T-helper 9 cell (primary cell): Measurements from ENCODE around the gene ELANE.
"Not testable (repeated sequence)": the region's sequence is repeated elsewhere in the genome, so short reads cannot be mapped to it uniquely, and the experiment has no call there.

Experiments
- DNase-seq: peaks from one replicate; pipeline ENCODE4 v3.0.0-alpha.2; 2020

Gene ELANE

DNA sequence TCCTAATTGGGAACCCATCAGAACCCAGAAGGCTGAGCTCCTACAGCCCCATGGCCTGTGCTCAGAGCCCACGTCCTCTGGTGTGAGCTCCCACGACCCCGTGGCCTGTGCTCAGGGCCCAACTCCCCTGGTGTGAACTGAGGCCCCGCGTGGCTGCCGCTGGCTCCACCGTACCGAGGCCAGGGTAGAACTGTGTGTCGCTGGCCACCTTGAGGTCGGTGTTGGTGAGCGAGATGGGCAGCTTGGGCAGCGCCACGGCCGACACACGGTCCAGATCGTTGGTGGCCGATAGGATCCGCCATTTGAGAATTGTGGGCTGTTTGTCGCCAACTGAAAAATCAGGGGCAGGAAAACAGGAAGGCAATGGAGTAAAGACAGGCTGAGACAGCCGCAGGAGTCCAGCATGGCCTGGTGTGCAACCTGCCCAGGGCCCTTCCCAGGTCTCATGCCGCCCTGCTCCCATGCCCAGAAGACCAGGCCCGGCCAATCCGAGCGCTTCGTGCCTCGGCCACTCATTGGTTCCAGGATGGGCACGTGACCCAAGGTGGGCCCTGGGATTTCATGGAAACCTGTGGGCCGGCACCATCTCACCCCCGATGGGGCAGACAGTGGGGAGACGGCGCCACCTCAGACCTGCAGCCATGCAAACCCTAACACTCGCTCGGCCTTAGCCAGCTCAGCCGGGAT, 29.4 kb downstream of the ELANE start:
- DNase-seq: no peak

DNA sequence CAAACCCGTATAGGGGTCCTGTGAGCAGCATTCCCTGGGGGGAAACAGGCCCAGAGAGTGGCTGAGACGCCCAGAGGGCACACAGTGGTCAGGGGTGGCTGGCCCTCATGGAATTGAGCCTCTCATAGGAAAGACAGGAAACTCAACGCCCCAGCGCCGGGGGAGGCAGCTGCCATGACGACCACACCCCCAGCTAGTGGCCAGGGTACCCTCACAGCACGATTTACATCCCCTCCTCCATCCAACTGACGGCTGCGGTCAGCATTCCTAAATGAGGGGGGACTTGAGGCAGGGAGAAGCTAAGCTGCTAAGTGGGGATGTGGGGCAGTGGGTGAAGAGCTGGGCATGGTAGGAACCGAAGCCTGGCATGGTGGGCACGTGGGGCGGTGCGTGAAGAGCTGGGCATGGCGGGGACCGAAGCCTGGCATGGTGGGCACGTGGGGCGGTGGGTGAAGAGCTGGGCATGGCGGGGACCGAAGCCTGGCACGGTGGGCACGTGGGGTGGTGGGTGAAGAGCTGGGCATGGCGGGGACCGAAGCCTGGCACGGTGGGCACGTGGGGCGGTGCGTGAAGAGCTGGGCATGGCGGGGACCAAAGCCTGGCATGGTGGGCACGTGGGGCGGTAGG, 30.9 kb downstream of the ELANE start:
- DNase-seq: no peak

DNA sequence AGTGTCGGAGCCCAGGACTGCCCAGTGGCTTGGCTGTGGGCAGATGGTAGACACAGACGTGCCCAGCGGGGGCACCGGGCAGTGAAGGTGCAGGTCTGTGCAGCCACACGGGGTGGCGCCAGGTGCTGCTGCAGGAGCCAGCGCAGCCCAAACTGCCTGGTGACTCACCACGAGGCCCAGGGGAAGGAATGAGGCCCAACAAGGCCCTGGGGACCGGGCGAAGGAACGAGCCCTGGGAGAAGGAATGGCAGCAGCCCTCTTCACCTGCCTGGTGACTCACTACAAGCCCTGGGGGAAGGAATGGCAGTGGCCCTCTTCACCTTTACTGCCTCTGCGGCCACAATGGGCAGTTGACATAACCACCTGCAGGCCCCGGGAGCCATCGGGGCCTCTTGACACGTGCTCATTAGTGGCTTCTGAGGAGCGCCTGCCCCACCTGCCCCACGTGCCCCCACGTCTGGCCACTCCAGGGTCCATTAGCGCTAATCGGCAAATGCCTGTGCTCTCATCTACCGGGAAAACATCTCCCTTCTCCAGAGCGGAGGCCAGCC, 31.6 kb downstream of the ELANE start:
- DNase-seq: no peak

DNA sequence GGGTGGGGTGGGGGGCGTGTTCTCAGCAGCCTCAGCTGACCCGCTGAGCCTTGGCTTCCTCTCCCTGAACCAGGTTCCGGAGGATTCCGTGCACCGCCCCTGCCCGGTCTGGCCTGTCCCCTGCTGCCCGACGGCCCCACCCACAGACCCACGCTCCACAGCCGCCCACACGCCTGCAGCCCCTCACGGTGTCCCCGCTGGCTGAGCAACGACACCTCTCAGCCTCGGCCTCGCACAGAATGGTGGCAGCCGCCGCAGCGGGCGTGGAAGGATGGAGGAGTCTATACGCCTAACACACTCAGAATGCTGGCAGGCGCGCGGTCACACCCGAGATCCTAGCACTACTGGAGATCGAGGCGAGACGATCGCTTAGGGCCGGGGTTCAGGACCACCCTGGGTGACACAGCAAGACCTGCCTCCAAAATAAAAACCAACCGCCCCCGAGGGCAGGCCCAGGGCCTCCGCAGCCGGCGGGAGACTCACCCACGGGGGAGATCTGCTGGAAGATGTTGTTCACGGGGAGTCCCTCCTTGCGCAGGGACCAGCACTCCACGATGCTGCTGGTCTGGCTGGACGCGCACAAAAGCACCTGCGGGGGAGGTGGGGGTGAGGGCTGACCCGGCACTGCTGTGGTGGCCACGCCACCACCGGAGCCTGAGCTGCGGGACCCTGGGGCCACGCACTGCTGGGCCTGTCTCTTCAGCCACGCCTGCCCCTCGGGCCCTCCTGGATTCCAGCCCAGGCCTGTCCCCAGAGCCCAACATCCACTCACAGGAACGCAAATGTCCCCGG, 32.5 kb downstream of the ELANE start:
- no peak for DNase-seq

DNA sequence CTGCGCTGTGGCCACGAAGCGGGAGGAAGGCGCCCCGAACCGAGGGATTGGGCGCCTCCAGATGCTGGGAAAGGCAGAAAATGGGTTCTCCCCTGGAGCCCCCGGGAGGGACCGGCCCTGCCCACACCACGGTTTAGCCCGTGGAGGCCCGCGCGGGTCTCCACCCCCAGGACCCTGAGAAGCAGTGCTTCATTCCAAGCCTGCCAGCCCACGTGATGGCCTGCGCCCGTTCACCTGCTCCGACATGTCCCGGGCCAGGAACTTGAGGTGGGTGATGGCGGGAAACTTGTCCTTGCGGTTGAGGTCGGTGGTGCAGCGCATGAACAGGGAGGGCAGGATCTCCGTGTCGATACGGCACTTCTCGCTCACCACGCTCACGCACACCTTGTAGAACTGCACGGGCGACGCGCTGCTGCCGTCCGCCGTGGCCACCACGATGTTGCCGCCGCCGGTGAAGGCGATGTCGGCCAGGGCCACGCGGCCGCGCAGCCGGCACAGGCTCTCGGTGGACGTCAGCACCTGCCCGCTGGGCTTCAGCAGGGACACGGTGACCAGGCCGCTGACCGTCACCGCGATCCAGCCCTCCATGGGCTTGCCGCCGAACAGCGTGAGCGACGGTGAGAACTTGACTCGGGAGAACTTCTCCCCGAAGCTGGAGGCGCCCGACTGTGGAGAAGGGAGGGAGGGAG, 33.6 kb downstream of the ELANE start:
- DNase-seq: no peak

DNA sequence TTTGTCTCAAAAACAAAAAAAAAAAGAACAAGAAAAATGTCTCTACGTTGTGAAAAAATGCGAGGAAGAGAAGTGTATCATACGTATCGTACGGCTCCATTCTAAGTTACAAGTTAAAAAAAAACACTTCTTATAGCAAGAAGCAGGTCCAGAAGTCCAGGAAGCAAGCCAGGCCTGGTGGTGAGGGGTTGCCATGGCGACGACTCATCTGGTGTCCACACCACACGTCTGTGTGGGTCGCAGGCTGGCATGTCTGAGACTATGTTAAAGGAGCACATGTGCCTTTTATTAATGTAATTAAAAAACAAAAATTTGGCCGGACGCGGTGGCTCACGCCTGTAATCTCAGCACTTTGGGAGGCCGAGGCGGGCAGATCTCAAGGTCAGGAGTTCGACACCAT, 35.0 kb downstream of the ELANE start:
- DNase-seq: no peak

DNA sequence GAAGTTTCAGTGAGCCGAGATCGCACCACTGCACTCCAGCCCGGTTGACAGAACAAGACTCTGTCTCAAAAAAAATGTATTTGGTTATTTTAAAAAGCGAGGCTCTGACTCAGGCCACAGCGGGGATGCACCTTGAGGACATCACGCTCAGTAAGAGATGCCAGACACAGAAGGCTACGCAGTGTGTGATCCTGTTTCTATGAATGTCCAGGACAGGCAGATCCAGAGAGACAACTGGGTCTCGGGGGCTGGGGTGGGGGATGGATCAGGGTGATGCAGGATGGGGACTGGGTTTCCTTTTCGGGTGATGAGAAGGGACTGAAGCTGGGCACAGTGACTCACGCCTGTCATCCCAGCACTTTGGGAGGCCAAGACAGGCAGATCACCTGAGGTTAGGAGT, 35.5 kb downstream of the ELANE start:
- no peak for DNase-seq

DNA sequence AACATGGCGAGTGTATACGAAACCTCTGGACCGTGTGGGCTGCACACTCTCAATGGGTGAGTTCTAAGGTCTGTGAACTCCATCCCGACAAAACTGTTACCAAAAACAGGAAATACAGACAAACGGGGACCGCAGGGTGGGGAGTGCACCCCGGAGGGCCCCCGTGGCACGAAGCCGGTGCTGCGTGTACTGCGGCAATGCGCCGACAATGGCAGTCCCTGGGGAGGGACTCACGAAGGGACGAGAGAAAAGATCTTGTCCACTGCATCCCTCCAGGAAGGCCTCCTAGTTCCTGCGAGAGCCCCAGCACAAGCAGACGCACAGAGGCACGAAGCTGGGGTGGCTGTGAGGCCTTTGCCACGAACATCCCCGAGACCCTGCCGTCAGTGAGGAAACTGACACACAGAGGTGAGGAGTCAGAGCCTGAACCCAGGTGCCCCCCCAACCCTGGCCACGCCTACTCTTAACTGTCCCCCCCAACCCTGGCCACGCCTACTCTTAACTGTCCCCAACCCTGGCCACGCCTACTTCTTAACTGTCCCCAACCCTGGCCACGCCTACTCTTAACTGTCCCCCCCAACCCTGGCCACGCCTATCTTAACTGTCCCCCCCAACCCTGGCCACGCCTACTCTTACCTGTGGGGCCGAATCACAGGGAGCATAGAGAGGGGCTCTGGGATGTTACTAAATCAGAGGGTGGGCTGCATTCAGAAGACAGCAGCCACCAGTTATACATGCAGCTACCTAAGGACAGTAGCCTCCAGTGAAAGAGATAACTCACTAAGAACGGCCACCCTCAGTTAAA, 36.7 kb downstream of the ELANE start:
- peak; percentile 47 for DNase-seq

DNA sequence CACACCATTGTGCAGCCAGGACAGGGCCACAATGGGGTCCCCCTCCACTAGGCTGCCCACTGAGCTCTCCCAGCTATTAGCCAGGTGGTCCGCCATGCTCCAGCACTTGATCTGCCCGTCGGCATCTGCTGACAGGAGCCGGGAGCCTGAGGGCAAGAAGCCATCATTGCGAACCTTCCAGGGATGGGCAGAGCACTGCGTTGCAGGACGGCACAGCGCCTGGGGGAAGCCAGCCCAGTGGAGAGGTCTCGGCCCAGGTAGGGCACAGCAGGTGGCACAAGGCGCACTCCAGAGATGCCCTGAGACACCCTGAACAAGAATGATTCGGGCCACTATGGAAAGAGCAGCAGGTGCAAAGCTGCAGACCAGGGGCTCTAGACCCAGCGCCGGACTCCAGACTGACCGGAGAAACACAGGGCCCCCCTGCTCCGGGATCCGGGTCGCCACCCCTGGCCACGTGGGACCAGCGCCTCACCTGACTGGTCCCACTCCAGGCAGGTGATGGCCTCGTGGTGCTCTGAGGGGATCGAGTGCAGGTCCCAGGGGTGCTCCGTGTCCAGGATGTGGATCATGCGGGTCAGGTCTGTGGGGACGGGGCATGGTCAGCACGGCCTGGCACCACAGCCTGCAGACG, 37.7 kb downstream of the ELANE start:
- DNase-seq: no peak

DNA sequence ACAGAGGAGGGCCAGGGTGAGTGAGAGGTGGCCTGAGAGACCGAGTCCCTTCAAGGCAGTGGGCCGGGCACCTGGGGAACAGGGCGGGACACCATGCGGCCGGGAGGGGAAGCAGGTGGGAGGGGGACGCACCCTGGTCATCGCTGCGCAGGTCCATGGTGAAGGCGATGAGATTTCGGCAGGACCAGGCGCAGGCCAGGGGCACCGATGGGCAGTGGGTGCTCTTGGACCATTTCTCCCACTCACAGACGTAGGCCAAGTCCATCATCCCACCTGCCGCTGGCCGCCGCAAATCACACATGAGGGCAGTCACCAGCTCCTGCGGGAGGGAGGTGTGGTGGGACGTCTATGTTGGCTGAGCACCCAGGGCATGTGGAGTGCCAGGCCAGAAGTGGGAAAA, 38.7 kb downstream of the ELANE start:
- DNase-seq: no peak

DNA sequence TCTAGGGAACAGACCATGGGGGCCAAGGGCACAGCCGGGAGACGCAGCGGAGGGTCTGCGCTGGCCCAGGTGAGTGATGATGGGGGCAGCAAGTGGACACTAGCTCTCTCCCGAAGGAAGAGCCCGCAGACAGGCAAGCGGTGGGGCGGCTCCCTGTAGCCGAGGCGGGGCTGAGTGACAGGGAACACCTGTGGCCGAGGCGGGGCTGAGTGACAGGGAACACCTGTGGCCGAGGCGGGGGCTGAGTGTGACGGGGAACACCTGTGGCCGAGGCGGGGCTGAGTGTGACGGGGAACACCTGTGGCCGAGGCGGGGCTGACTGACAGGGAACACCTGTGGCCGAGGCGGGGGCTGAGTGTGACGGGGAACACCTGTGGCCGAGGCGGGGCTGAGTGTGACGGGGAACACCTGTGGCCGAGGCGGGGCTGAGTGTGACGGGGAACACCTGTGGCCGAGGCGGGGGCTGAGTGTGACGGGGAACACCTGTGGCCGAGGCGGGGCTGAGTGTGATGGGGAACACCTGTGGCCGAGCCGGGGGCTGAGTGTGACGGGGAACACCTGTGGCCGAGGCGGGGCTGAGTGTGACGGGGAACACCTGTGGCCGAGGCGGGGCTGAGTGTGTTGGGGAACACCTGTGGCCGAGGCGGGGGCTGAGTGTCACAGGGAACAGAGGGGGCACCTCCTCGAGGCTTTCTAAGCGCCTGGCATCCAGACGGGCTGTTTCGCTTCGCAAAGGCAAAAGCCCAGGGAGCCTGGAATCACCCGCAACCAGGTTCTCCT, 39.5 kb downstream of the ELANE start:
- DNase-seq: not testable (repeated sequence)

DNA sequence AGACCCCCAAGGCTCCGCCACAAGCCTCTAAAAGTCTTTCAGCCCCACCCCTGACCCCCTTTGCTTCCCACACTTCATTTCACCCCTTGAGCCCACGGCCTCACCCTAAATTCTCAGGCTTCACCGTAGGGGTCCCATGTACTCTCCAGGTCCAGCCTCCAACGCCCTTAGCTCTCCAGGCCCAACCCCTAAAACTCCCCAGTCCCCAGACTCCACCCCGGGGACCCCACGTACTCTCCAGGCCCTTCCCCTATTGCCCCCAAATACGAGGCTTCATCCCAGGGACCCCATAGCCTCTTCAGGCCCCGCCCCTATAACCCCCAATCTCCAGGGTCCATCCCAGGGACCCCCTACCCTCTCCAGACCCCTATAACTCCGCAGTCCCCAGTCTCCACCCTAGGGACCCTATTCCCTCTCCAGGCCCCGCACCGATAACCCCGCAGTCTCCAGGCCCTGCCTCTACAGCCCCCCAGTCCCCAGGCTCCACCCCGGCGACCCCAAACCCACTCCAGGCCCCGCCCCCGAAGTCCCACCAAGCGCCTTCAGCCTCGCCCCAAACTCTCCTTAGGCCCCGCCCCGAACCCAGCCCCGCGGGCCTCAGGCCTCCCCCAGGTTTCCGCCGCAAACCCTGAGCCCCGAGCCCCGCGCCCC, 40.3 kb downstream of the ELANE start:
- DNase-seq: no peak

DNA sequence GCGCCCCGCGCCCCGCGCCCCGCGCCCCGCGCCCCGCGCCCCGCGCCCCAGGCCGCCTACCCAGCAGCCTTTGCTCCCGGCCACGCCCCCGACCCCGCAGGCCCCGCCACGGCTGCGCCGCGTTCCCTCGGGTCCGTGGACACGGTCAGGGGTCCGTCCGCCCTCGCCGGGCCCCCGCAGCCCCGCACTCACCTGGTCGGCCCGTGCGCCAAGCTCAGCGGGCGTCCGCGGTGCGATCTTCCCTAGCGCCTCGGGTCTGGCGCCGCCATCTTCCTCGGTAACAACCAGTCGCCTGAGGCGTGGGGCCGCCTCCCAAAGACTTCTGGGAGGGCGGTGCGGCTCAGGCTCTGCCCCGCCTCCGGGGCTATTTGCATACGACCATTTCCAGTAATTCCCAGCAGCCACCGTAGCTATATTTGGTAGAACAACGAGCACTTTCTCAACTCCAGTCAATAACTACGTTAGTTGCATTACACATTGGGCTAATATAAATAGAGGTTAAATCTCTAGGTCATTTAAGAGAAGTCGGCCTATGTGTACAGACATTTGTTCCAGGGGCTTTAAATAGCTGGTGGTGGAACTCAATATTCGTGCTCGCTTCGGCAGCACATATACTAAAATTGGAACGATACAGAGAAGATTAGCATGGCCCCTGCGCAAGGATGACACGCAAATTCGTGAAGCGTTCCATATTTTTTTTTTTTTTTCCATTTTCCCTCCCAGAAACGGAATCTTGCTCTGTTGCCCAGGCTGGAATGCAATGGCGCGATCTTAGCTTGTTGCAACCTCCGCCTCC, 41.0 kb downstream of the ELANE start, which contains the start of the genes MED16 and RNU6-9:
Gene MED16, minus strand, starts transcription at position 294 of the 796 bp plus-strand sequence. CDS start 2,056 bp downstream, outside the sequence.
Gene RNU6-9, plus strand, starts transcription at position 591 of the 796 bp plus-strand sequence.
- DNase-seq: peak; percentile 80

DNA sequence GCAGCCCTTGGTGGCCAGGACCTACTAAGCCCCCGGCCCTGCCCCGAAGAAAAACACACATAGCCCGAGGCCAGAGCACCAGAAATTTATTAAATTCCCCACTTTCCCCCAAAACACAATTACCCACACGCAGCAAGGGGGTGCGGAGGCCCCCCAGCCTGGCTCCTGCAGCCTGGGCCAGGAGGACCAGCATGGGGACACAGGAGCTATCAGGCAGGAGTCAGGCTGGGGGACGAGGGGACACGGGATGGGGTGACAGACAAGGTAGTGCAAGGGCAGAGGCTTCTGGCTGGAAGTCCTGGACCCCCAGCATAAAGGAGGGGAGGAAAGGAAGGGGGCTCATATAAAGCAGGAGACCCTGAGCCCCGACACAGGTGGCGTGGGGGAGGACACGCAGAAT, 44.3 kb downstream of the ELANE start:
- DNase-seq: no peak

DNA sequence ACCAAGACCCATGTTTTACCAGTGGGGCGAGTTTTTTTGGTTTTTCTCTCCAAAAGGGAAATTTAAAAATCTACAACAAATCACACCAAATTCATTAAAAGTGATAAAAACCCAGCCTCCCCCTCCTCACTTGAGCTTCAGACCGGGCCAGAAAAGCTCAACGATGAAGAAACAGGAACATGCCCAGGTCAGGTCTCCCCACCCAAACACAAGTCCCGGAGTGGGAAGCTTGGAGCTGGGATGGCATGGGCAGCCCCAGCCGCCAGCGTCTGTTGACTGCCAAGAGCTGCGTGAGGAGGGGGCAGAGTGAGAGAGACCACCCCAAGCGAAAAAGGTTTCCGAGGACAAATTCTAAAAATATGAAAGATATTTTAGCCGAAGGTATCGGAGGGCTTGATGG, 44.9 kb downstream of the ELANE start:
- no peak for DNase-seq

DNA sequence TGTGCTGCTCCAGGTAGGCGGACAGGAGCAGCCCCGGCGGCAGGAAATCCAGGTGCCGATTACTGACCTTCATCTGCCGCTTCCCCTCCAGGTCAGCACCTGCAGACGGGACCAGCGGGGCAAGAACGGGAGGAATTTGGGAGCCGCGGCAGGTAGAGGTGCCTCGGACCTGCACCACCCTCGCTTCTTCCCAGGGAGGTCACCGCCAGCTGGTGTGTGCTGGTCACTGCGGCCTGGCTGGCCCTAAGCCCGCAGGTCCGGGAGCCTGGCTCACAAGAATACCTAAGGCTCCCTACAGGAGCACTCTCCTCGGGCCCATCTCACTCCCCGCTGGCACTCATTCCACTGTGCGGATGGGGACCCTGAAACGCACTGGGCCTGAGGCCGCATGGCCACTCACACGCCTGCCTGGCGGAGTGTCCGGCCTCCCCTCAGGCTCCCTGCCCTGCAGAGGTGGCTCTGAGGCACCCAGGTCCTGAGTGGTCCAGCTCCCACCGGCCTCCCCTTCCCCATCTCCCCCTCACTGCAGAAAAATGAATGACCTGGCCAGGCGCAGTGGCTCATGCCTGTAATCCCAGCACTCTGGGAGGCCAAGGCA, 45.4 kb downstream of the ELANE start:
- DNase-seq: no peak

DNA sequence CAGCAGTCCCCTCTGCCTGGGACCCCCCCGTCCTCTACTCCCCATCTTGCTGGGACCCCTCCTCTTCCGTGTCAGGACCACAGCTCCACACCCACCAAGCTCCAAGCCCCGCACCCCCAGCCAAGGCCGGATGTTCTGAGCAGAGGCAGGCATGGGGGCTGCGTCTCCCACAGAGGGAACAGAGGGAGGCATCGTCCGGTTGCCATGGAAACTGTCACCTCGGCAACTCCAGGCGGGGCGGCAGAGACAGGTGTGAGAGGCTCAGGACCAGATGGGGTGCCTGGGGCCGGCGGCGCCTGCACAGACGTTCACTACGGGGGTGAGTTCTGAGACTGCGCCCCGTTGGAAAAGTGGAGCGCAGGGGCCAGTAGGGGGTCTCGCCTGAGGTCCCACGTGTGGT, 46.6 kb downstream of the ELANE start:
- no peak for DNase-seq

DNA sequence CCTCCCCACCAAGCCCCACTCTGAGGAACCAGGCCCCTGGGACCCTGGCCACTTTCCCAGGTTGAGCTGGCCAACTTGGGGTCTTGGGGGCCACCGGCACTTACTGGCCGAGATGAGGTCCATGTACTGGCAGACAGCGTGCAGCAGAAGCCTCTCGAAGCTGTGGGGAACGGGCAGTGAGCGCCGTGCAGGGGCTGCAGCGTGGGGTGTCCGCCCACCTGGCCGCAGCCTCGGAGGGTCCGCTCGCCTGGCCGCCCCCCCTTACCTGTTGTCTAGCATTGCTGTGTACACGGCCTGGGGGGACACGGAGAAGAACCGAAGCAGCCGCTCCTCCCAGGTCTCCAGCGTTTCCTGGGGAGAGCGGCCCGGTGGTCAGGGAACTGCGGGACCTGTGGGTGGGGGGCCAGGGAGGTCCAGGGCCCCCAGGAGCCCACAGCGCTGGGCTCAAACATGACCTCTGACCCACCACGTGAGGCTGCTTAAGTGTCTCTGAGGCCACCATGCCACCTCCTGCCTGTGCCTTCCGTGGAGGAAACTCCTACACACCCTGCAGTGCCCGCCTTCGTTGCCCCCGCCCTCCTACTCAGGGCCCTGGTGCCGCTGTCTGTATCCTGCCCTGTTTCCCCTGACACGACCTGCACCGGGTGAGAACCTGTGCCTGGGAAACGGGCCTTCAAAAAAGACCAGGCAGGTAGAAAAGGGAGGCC, 47.4 kb downstream of the ELANE start:
- DNase-seq: no peak
